Activated T-cell treated with anti-CD3 and anti-CD28 coated beads, Interleukin-2, amount 50 U/mL, for 48 hours (primary cell): ENCODE data around the gene POMC.
"Not testable (repeated sequence)": the region's sequence is repeated elsewhere in the genome, so short reads cannot be mapped to it uniquely, and the experiment has no call there.

Experiments used
- DNase-seq, 2 experiments: peaks; one replicate each; pipeline ENCODE4 v3.0.0-alpha.2; 2020

POMC gene

DNA sequence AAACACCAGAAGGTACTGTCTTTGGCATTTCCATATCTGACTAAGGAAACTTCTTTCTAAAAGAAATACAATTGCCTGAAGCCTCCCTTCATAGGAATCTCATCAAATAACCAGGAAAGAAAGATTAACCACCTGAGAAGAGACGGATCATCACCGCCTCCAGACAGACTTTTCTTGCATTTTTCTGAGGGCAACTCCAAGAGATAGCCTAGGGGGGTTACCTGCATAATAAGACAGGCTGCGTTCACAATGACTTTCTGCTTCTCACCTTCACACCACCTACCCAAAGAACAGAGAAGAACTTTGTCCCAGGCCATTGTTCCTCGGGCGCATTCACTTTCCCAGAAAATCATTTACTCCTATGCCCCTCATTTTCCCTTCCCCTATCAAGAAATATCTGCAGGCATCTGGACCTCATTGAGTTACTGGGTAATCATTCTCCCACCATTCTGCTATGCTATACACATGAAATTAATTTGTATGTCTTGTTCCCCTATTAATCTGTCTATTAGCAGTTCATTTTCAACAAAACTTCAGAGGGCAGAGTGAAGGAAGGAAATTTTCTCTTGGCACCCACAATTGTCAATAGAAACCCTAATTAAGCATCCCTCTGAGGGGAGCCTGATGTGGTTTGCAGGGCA lies 8.3 kb upstream of the POMC start:
- DNase-seq: no peak

DNA sequence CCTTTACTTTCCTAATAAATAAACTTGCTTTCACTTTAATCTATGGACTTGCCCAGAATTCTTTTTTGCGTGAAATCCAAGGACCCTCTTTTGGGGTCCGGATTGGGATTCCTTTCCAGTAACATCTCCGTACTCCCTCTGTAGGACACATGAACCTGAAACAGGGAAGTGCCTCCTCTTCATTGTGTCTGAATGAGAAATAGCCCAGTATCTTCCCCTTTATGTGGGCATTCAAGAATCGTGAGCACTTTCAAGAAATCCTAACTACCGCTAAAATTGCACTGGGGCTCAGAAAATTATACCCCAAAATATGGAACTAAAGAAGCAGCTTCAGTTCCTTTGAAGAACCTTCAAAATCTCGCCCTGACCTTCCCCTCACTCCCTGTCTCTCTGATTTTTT lies 7.8 kb upstream of the POMC start:
- no peak for DNase-seq

DNA sequence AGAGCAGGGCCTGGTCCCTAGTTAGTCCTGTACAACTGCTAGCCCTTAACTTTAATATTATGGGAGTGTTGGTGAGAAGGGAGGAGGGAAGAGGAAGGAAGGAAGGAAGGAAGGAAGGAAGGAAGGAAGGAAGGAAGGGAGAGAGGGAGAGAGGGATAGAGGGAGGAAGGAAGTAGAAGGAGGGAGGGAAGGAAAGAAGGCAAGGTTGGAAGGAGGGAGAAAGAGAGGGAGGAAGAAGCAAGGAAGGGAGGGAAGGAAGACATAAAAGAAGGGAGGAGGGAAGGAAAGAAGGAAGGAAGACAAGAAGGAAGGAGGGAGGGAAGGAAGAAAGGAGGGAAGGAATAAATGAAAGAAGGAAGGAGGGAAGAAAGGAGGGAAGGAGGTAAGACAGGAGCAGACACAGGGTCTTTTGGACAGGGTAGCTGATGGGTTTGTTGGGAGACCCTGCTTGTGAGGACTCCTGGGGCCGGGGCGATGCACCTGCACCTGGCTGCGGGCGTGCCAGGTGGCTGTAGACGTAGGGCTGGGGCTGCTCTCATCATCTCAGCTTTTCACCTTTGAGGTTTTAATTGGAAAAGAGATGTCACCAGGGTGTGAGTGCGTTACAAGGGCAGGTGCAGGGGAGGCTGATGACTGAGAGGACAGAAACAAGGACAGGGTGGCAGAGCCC lies 5.9 kb upstream of the POMC start:
- DNase-seq: no peak

DNA sequence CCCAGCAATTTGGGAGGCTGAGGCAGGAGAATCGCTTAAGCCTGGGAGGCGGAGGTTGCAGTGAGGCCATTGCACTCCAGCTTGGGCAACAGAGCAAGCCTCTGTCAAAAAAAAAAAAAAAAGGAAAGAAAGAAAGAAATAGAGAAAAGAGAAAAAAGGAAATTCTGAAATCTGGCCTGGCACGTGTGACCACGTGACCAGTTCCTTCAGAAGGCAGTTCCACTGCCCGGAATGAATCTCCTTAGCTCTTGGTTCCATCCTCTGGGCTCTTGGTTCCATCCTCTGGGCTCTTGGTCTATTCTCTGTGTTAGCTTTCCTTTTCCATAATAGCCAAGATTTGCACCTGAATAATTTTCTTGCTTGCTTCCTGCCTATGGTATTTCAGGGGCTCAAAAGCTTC lies 5.3 kb upstream of the POMC start:
- DNase-seq: no peak

DNA sequence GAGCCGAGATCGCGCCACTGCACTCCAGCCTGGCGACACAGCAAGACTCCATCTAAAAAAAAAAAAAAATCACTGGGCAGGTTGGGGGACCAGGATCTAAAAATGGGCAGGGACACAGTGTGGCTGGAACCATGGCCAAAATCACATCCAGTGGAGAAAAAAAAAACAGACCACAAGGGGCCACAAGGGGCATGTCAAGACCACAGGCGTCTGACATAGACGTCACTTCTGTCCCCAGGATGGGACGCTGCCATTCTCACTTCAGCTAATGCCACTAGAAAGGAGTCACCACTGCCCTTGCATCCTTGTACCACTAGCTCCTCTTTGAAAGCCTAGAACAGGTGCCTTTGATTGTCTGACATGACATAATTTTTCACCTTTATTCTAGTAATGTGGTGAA lies 2.5 kb upstream of the POMC start:
- DNase-seq: no peak

DNA sequence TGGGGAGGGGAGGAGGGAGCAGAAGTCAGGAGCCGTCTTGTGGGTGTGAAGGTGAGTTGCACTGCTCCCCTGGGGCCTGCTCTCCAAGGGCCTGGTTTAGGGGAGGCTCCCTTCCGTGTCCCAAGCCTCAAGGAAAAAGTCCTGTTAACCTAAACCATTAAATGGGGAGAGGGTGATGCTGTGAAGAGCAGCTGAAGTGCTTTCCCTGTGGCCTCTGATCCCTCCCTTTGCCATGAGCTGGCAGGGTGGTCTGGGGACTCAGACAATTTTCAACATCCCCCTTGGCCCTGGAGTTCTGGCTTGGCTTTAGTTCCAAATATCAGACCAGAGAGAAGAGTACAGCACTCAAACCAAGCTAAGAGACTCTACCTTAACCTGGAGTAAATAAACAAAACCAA lies 692 bp upstream of the POMC start:
- no peak for DNase-seq

DNA sequence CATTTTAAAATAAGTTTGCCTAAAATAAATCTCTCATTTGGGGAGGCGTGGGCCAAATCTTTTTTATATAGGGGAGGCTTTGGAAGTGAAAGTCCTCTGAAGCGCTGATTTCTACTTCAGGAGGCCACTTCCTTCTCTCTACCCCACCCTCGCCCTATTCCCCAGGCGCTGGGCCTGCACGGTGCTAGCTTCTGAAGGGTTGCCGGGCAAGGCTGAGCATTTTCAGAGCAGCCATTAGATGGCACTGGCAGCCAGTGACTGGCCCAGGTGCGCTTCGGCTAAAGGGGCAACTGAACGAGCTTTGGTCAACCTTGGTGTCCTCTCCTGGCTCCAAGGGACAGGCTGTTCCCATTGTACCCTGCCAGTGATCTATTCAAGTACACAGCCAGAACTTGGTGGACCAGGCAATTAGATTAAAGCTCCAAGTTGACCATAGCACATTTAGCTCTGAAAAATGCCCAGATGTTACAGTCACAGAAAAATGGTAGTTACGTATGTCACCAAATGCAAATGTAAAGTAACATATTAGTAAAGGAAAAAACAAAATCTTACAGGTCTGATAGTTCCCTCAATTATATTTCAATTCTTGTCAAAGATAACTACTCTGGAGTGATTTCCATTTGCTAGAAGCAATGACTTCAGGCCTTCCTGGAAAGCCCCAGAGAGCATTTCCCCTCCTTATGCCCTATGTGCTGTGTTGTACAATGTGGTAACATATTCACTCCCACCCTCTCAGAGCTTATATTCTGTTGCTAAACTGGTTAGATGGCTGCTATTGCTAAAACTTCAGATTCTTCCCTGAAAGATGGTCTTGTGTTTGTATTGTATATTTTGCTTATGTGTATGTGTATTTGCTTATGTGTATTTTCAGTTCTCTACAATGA lies 2.1 kb downstream of the POMC start:
- peak; percentile 57 to 63 for DNase-seq

DNA sequence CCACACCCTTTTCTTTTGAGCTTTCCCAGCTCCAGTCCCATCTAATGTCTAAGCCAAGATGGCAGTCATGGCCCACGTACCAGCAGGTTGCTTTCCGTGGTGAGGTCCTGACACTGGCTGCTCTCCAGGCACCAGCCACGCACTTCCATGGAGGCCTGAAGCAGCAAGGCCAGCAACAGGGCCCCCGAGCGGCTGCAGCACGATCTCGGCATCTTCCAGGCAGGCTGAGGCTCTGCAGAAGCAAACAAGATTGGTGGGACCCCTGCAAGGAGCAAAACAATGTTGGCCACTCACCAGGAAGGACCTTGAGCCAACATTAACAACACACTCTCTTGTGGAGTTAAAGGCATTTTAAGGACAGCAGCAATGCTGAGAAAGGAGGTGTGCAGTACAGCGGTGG lies 3.8 kb downstream of the POMC start:
- DNase-seq: no peak

DNA sequence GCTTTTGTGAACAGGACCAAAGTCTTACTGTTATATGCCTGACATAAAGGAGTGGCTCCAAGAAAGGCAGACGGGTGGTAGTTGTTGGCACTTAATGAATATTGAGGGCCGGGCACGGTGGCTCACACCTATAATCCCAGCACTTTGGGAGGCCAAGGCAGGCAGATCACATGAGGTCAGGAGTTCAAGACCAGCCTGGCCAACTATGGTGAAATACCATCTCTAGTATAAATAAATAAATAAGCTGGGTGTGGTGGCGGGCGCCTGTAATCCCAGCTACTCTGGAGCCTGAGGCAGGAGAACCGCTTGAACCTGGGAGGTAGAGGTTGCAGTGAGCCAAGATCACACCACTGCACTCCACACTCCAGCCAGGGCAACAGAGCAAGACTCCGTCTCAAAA lies 6.3 kb downstream of the POMC start:
- not testable (repeated sequence) for DNase-seq

DNA sequence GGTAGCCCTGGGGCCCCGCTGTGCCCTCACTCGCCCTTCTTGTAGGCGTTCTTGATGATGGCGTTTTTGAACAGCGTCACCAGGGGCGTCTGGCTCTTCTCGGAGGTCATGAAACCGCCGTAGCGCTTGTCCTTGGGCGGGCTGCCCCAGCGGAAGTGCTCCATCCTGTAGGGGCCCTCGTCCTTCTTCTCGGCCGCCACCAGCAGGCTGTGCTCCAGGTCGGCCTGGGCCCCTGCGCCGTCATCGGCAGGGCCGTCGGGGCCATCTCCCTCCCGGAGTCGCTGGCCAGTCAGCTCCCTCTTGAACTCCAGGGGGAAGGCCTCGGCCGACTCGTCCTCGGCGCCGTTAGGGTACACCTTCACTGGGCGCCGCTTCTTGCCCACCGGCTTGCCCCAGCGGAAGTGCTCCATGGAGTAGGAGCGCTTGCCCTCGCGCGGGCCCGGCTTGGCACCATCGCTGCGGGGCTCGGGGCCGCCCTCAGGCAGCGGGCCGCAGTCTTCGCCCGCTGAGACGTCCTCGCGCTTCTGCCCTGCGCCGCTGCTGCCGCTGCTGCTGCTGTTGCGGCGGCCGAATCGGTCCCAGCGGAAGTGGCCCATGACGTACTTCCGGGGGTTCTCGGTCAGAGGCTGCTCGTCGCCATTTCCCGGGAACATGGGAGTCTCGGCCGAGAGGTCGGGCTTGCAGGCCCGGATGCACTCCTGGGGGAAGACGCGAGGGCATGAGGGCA lies 7.2 kb downstream of the POMC start:
- peak; percentile 79 to 85 for DNase-seq

DNA sequence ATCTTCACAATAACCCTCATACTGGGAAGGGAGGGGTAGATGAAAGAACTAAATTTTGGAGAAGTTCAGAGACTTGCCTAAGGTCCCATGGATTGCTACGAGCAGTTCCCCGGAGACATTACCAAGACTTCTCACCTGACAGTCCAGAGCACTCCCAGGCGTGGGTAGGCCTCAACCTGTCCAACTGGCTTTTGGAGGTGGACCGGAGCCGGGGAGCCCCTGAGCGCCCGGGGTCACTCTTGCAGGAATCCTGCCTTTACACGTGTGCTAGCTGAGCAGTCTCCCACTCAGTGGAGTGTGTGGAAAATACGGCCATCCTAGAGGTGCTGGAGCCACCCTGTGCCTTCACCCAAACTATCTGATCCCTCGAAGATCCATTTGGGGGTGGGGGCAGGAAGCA lies 8.0 kb downstream of the POMC start:
- DNase-seq: no peak

DNA sequence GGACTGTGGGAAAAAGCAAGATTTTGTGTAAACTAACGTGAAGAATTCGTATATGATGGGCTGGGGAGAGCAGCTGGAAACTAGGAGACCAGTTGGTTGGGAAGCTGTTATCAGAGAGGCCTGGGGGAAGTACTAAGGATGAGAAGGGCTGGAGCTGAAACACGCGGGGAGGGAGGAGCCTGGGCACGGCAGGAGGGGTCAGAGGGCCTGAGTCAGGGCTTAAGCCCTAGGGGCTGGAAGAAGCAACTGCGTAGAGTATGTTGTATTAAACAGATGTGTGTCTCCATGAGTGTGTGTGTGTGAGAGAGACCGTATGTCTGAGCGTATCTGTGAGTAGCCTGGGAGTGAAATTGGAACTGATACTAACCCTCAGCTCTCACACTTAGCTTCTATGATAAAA lies 8.4 kb downstream of the POMC start:
- DNase-seq: peak in 1 of 2 experiments; percentile 28

DNA sequence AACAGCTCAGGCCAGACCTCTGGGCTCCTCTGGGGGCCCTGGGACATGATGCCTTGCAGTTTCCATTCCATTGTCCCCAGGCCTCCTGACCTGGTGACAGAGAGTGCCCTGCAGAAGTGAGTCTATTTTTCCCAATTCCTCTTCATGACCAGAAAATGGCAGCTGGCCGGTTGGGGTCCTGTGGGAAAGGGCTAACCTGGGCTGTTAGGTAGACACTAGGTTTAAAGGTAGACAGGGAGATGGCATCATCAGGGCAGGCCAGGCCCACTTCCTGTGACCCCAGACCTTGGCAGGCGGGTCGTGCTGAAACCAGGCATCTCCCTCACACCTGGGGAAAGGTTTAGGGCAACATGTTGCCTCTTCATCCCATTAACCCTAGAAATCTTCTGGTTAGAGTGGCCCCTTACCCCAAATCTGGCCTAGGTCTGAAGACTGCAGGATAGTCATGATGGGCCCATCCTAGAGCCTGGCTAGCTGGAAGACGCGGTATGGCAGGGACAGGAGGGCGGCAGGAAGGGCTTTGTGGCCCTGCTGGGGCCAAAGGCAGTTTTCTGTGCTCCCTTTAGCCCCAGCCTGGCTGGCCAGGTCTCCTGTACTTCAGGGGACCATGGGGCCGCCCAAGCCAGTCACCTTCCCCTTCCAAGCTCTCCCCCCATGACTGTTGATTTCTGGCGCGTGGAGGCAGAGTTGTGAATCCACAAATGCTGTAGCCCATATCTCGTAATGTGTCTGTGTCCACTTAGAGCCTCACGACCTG lies 10.1 kb downstream of the POMC start:
- no peak for DNase-seq

DNA sequence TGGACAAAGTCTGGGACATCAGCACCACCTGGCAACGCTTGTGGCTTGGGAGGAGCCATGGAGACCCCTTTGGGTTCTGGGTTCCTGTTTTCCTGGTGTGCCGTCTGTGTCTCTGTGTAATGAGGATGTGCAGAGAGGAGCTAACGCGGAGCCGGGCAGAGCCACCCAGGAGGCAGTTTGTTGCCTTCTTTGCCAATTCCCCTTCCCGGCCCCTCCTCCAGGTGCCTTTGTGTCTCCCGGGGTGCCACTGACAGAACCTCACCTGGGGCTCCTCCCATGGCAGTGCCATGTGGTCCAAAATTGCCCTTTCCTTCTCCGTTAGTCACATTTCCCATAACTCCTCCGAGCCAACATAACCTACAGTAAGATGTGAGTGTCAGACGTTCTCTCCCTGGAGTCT lies 13.0 kb downstream of the POMC start:
- no peak for DNase-seq

DNA sequence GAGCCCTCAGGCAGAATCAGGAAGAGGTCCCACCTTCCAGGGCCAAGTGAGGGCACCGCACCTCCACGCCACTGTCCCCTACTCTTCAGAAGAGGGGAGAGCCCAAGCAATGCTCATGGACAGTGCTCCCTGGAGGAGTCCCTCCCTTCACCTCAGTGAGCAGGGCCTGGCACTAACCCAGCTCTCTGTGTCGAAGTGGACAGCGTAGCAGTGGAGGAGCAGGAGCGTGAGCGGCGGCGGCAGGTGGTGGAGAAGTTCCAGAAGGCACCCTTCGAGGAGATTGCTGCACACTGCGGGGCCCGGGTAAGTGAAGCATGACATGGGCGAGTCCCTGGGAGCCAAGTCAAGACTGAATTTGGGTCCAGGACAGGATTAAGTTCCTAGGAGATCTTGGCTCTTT lies 16.7 kb downstream of the POMC start:
- no peak for DNase-seq

DNA sequence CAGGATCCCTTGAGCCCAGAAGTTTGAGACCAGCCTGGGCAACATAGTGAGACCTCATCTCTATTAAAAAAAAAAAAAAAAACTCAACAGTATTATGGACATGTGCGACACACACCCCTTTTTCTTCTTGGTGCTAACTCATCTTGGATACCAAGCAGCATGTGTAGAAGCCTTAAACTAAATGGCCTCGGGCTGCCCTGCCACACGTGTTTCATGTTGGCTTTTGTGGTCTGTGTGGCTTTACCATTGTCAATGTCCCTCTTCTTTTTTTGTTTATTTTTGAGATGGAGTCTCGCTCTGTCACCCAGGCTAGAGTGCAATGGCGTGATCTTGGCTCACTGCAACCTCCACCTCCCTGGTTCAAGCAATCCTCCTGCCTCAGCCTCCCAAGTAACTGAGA lies 17.4 kb downstream of the POMC start:
- not testable (repeated sequence) for DNase-seq

DNA sequence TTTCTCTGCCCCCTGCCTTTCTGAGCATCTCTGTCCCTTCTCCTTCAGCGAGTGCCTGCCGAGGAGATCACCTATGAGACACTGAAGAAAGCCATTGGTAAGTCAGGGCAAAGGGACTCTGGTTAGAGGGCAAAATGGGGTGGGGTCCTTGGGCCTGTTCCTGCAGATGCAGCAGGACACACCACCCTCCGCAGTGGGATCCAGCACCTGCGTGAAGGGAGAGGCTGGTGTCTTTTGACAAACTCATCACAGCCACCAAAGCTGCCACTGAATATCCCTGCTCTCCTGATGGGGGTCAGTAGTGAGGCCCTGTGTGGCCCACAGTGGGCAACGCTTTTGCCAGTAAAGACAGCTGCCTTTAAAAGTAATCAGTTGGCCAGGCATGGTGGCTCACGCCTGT lies 18.7 kb downstream of the POMC start:
- DNase-seq: no peak

DNA sequence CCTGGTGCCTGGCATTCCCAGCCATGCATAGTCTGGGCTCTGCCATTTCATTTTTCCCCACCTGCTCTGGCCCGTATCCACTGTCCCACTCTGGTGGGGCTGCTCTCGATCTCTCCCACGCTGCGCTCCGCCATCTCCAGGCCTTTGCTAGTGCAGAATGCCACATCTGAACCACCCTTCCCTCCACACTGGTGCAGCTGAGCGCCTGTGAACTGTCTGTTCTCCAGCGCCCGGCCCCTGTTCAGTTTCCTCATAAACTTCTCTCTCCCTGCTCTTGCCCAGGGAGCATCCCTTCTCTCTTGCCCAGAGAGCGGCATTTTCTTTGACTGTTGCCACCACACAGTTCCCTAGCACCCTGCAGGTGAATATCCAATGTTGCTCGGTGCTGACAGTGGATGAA lies 21.5 kb downstream of the POMC start:
- no peak for DNase-seq

DNA sequence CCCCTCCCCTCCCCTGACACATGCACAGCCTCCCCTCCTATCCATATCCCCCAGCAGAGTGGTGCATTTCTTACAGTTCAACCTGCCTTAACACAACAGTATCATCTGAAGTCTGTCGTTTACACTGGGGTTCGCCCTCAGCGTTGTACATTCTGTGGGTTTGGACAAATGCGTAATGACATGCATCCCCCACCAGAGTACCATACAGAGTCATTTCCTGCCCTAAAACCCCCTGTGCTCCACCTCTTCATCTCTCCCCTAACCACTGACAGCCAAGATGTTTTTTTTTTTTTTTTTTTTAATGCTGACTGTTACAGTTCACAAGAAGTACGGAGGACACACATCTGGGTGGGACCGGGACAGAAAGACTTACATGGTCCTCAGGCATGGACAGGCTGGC lies 22.6 kb downstream of the POMC start:
- DNase-seq: no peak

DNA sequence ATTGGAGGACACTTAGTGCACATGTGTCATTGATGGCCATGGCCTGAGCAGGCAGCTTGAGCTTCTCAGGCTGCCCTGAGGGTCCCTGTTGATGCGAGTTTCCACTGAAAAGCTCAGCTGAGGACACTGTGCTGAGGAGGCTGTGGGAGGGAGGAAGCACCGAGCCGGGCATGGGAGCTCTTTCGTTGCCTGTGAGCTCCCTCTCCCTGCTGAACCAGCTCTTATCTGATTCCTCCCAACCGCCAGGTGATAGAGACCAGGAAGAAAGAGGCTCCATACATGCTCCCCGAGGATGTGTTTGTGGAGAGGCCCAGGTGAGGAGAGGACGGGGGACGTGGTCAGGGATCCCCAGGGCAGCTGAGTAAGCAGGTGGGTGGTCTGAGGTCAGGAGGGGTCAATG lies 27.3 kb downstream of the POMC start:
- no peak for DNase-seq

DNA sequence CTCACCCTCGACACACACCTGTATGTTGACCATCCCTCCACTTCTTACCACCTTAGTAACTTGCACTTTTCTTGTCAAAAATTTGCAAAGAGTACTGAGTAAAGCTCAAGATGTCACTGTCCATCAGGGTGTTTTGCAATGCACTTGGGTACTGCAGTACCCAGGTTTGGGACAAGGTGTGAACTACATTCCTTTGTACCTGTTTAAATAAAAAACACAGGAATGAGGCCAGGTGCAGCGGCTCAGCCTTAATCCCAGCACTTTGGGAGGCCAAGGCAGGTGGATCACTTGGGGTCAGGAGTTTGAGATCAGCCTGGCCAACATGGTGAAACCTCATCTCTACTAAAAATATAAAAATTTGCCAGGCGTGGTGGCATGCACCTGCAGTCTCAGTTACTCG lies 27.8 kb downstream of the POMC start:
- not testable (repeated sequence) for DNase-seq

DNA sequence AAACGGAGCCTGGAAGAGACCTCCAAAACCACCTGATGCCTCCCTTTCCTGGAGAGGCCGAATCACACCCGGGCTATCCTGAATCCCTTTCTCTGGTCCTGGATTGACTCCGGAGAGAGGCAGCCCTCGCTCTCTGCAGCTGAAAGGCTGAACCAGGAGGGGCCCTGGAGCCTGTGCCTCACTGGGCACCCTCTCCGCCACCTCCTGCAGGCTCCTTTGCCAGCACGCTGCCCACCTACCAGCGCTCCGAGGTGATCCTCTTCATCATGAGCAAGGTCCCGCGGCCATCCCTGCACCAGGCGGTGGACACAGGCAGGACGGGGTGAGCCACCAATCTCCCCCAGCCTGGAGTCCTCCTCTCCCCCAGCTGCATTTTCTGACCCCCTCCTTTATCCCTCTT lies 35.7 kb downstream of the POMC start:
- DNase-seq: no peak

DNA sequence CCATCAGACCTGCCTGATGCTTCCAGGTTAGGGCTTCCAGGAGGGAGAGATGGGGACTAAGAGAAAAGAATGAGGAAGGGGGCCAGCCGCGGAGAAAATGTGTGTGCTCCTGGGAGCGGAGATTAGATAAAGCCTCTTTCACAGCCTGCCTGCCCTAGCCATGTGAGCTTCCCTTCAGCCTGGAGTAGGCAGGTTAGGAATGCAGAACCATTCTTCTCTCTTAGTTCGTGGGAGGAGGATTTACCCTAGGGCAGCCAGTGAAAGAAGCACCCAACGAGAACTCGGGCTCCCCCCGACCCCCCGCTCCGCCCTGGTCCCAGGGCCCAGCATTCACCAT lies 36.1 kb downstream of the POMC start:
- no peak for DNase-seq
